Prostate gland (tissue), 2 donors: ENCODE measurements around the gene SEMA6D.

Experiments
- CTCF ChIP-seq, 4 experiments: fragments of 200-600 bp in 2 of 4; fragments of 450-650 bp in 2 of 4; sonication (generic) in 2 of 4; IDR thresholded peaks; 1 replicate in 3 of 4; 2 replicates in 1 of 4; pipeline ENCODE4 v1.5.1; 2016 to 2019; ENCODE audit warnings: antibody characterized with exemption in 4 of 4, mild to moderate bottlenecking in 2 of 4, moderate library complexity in 2 of 4
- POLR2A ChIP-seq: fragments of 450-650 bp; IDR thresholded peaks from one replicate; pipeline ENCODE4 v1.6.1; 2016; ENCODE audit warnings: antibody characterized with exemption, mild to moderate bottlenecking

- no peak for TF ChIP-seq CTCF (IDR thresholded peaks at IDR 0.05)
- TF ChIP-seq POLR2A, result no peak
Measured at GRCh38 chr15:47801522-47801921, 84.2 kb downstream of the SEMA6D start.
